Ishikawa (cell line): ENCODE data around the gene CYP3A7.

ENCODE experiments used
- CEBPB ChIP-seq: IDR thresholded peaks from 2 replicates; pipeline ENCODE4 v1.6.1; 2012
- CREB1 ChIP-seq: IDR thresholded peaks from 2 replicates; pipeline ENCODE4 v1.6.1; 2012; ENCODE audit warnings: low read depth
- EGR1 ChIP-seq: IDR thresholded peaks from 2 replicates; pipeline ENCODE4 v1.6.1; 2012
- EP300 ChIP-seq: IDR thresholded peaks from 2 replicates; pipeline ENCODE4 v1.6.1; 2012; ENCODE audit warnings: borderline replicate concordance
- FOXM1 ChIP-seq: IDR thresholded peaks from 2 replicates; pipeline ENCODE4 v1.6.1; 2012; ENCODE audit warnings: low read depth, borderline replicate concordance
- NFIC ChIP-seq: IDR thresholded peaks from 2 replicates; pipeline ENCODE4 v1.6.1; 2012
- RAD21 ChIP-seq: IDR thresholded peaks from 2 replicates; pipeline ENCODE4 v1.6.1; 2012; ENCODE audit warnings: low read depth
- REST ChIP-seq: IDR thresholded peaks from 2 replicates; pipeline ENCODE4 v1.6.1; 2012; ENCODE audit warnings: low read depth, mild to moderate bottlenecking
- TAF1 ChIP-seq: IDR thresholded peaks from 2 replicates; pipeline ENCODE4 v1.6.1; 2012; ENCODE audit warnings: low read depth, mild to moderate bottlenecking
- TCF12 ChIP-seq: IDR thresholded peaks from 2 replicates; pipeline ENCODE4 v1.6.1; 2012; ENCODE audit warnings: low read depth
- TEAD4 ChIP-seq: IDR thresholded peaks from 2 replicates; pipeline ENCODE4 v1.6.1; 2012
- YY1 ChIP-seq: IDR thresholded peaks from 2 replicates; pipeline ENCODE4 v1.6.1; 2012; ENCODE audit warnings: low read depth
- ZBTB7A ChIP-seq: IDR thresholded peaks from 2 replicates; pipeline ENCODE4 v1.6.1; 2012; ENCODE audit warnings: low read depth
- TF ChIP-seq, protein P1 (sequence below): IDR thresholded peaks from 2 replicates; pipeline ENCODE4 v1.6.1; 2012
- TF ChIP-seq, protein P2 (sequence below): IDR thresholded peaks from 2 replicates; pipeline ENCODE4 v1.6.1; 2012

The CYP3A7 gene

DNA sequence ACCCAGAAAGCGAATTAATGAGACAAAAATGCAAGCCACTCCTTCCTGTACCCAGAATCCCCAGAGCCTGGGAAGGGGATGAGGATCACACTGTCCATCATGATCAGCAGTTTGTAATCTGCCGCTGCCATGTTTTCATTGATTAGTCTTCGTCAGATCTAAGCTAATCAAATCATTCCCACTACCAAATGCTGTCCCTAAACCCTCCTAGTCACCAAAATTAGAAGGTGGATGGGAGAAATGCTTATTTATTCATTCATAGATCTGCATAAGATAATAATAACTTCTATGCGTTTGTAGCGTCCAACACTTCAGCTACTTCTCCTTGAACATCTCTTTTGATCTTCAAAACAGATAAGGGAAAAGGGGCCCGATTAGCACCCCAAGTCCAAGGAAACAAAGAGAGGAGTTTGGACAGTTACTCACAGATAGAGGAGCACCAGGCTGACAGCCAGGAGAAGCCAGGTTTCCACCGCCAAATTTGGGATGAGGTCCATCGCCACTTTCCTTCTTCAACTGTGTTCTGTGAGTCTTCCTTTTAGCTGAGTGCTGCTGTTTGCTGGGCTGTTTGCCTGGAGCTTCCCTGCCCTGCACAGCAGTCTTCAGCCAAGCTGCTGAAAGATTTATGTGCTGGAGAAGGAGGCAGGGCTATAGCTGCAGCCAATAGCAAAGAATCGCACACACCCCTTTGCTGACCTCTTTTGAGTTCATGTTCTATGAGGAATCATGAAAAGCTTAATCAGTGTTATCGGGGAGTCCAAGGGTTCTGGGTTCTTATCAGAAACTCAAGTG, 55.4 kb downstream of the CYP3A7 start, which contains the start of gene CYP3A5:
TSS of gene CYP3A5 (minus strand) at position 597 of the 792 bp plus-strand sequence. CDS start at position 497, 100 bp downstream.
- TF ChIP-seq, protein P1, sequence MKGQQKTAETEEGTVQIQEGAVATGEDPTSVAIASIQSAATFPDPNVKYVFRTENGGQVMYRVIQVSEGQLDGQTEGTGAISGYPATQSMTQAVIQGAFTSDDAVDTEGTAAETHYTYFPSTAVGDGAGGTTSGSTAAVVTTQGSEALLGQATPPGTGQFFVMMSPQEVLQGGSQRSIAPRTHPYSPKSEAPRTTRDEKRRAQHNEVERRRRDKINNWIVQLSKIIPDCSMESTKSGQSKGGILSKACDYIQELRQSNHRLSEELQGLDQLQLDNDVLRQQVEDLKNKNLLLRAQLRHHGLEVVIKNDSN: no peak
- no peak for TF ChIP-seq RAD21
- TF ChIP-seq REST: no peak
- no peak for TF ChIP-seq TAF1
- TF ChIP-seq FOXM1: no peak
- TF ChIP-seq ZBTB7A: no peak
- TF ChIP-seq TCF12: no peak
- TF ChIP-seq EGR1: no peak
- no peak for TF ChIP-seq TEAD4
- no peak for TF ChIP-seq YY1
- TF ChIP-seq, protein P2, sequence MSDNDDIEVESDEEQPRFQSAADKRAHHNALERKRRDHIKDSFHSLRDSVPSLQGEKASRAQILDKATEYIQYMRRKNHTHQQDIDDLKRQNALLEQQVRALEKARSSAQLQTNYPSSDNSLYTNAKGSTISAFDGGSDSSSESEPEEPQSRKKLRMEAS: no peak
- no peak for TF ChIP-seq NFIC
- no peak for TF ChIP-seq CEBPB
- no peak for TF ChIP-seq EP300
- TF ChIP-seq CREB1: no peak

- TF ChIP-seq ZBTB7A (no peak), TAF1 (no peak), CREB1 (no peak), FOXM1 (no peak), EP300 (no peak), RAD21 (no peak), CEBPB (no peak), TCF12 (no peak), EGR1 (no peak), NFIC (no peak)
- TF ChIP-seq, protein P1: no peak
Measured at GRCh38 chr7:99679032-99679399, 56.0 kb downstream of the CYP3A7 start.

- TF ChIP-seq, protein P2: no peak
- no peak for TF ChIP-seq FOXM1
- no peak for TF ChIP-seq CREB1
- no peak for TF ChIP-seq CEBPB
- TF ChIP-seq EP300: no peak
- TF ChIP-seq REST: no peak
- TF ChIP-seq, protein P1: no peak
- TF ChIP-seq ZBTB7A: no peak
- no peak for TF ChIP-seq TEAD4
Measured at GRCh38 chr7:99677648-99678045, 57.3 kb downstream of the CYP3A7 start.

DNA sequence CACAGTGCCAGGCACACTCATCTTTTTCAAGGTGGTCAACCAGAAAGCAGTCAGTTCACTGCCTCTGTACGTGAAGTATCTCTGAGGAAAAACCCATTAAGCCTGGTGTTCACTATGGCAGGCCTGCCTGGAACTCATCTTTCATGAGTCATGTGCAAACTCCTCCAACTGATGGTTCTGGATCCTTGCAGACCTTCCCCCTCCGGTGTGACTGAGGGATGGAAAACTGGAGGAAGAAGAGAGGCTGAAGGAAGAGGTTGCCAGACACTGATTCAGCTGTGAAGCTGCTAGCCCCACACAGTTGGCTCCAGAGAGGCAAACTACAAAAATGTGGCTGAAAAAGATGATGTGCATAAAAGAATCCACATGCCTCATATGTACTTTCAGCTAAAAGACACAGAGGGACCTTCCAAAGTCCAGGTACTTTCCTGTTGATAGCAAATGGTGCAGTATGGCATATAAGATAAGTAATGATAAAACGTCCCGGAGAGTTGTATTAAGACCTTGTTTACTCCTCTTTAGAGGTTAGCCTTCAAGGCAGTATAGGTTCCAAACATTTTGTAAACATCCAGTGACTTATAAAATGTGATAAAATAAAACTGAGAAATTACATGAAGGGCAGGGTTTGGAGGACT, 57.9 kb downstream of the CYP3A7 start:
- TF ChIP-seq, protein P1: no peak
- TF ChIP-seq ZBTB7A (no peak), NFIC (no peak), FOXM1 (no peak), CEBPB (no peak), REST (no peak), RAD21 (no peak), YY1 (no peak), EP300 (no peak), TEAD4 (no peak), TCF12 (no peak), TAF1 (no peak)
- TF ChIP-seq, protein P2: no peak
